GM12872 (cell line): Measurements from ENCODE around the gene WWP2.

Experiments used
- TF ChIP-seq, protein P1 (sequence below): IDR thresholded peaks from 3 replicates; pipeline ENCODE4 v1.5.1; 2011; ENCODE audit warnings: low read depth, mild to moderate bottlenecking, low read length, moderate library complexity; ENCODE audit not compliant: insufficient read depth

The WWP2 gene

DNA sequence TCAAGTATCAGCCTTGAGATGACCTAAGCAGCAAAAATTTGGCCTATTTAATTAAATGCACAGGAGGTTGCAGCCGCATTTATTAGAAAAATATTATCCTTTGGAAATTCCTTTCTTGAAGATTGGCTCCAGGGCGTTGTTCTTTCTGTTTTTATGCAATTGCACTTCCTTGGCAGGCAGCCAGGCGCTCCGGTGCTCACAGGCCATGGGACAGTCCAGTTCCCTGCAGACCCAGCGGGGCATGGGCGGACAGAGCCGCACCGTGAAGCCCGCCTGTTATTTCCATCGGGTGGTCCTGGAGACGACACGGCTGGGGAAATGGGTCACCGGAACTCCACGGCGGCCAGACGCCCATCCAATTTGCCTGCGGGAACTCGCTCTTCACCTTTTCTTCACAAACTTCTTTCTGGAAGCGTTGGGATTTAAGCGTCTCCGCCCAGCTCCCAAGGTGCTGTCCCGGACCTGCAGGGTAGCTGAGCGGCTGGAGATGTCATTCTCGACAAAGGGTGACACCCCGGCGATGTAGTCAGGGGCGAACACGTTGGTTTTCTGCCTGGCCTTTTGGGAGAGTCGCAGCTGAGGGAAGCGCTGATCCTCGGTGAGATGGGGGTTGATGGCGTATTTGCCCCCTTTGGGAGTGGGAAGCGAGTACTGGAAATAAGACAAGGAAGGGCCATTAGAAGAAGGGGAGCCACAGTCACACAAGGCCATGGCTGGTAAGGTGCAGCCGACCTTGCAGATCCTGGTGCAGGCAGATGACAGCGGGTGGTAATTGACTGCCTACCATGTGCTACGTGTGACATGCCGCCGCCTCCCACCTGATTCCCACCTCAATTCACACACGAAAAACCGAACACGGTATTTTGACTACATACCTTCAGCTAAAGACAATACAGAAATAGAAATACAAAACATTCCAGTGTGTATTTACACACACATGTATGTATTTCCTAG is 19.9 kb upstream of the WWP2 start:
- TF ChIP-seq, protein P1, sequence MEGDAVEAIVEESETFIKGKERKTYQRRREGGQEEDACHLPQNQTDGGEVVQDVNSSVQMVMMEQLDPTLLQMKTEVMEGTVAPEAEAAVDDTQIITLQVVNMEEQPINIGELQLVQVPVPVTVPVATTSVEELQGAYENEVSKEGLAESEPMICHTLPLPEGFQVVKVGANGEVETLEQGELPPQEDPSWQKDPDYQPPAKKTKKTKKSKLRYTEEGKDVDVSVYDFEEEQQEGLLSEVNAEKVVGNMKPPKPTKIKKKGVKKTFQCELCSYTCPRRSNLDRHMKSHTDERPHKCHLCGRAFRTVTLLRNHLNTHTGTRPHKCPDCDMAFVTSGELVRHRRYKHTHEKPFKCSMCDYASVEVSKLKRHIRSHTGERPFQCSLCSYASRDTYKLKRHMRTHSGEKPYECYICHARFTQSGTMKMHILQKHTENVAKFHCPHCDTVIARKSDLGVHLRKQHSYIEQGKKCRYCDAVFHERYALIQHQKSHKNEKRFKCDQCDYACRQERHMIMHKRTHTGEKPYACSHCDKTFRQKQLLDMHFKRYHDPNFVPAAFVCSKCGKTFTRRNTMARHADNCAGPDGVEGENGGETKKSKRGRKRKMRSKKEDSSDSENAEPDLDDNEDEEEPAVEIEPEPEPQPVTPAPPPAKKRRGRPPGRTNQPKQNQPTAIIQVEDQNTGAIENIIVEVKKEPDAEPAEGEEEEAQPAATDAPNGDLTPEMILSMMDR: no peak

DNA sequence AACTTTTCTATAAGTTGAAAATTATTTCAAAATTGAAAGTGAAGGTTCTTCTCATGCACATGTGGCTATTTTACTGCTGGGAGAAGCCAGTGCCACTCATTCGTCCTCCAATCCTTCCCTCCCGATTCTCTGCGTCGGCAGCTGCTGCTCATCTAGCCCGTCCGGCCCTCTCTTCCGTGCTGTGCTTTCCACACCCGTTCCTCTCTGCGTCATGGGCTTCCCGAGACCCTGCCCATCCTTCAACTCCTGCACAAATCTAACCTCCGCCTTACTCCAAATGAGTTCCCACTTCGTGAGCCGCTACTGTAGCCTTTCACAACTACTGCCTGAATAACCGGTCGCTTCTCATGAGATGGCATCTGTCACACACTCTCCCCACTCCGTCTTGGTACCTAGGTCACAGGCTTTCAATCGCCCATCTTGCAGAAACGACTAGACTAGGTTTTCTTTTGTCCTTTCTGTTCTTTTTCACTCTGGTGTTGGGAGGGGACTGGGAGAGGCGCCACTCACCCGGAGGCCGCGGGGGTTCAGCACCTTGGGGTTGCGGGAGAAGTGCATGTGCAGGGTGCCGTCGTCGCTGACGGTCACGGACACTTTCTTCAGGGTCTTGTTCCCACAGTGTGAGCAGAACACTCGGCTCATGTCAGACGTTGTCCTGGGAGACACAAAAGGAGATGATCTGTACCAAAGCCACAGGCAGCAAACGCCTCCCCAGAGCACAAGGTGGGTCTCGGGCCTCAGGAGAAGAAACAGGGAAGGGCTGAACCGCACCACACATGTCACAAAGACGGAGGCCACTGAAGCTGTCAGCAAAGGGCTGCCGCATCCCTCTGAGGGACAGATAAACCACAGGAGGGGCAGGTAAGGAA is 17.5 kb upstream of the WWP2 start:
- TF ChIP-seq, protein P1: no peak

DNA sequence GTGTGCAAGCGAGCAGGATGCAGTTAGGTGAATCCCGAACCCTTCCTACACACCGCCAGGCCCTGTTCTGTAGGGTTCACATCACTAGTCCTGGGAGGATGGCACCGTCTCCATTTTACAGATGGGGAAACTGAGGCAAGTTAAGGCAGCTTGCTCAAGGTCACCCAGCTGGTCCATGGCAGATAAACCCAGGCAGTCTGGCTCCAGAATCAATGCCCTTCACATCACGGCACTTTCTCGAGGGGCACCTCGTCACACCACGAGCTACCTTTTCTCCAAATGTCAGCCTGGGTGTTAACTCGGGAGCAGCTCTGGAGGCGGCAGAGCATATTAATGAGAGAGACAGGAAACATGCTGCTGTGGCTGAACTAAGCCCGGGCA is 16.9 kb upstream of the WWP2 start:
- TF ChIP-seq, protein P1: no peak

DNA sequence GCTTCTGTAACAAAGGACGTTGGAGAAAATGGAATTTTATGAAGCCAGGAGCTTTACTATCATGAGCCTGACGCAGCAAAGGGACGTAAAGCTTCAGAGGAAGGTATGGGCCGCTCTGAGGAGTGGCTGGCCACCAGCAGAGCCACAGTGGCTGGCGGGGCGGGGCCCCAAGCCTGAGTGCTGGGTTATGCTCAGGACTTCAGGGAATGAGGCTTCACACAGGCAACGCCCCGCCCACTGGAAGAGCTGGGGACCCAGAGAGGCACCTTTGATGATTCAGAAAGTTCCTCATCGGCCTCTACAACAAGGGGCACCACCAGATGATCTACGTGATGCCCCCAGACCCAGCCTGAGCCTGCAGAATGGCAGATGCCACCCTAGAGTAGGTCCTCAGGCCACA is 16.2 kb upstream of the WWP2 start:
- TF ChIP-seq, protein P1: no peak

DNA sequence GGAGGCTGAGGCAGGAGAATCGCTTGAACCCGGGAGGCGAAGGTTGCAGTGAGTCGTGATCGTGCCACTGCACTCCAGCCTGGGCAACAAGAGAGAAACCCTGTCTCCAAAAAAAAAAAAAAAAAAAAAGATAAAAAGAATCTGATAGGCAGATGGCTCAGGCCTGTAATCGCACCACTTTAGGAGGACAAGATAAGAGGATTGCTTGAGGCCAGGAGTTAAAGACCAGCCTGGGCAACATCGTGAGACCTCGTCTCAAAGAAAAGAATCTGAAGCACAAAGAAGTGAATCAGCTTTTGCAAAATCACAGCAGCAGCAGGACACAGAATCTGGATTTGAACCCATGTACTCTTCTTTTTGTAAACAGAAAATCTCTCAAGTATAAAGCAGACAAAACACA is 15.0 kb upstream of the WWP2 start:
- TF ChIP-seq, protein P1: no peak

DNA sequence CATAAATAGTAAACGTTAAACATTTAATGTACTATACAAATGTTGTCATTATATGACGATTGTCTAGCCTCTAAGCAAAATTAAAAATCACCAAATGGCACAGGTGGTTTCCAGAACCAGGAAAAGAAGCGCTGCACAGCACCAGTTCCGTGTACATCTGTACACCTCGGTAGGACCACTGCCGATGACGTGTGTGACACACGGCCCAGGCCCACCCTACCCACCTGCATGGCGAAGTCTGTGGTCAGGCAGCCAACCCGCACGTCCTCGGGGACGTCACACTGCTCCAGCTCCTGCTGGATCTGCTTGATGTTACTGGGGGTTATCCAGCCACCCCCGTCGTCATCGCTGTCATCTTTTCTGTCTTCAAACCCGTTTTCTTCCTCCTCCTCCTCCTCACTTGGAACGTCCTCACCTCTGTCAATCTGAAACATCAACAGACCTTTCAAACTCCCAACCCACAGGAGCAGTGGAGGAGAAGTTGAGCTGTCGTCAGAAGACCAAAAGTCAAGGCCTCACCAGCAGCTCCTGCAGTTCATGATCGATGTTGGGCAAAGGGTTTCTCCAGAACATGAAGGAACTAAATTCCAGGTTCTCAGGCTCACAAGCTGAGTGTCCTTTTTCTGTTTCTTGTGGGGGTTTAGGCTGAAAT is 13.3 kb upstream of the WWP2 start:
- TF ChIP-seq, protein P1: no peak

DNA sequence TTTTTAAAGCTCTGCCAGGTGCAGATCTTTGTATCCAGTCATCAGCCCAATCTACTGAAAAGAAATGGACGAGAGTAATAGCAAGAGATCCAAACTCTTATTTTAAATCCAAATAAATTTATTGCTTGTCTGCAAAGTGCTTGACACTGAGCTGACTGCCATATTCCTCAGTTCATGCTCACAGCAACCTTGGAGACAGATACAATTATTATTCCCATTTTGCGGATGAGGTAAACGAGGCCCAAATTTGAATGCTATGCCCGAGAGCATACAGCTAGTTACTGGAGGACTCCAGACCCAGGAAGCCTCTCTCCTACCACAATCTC is 8.0 kb upstream of the WWP2 start:
- TF ChIP-seq, protein P1: no peak
